Liver (tissue), 10 donors: ENCODE measurements around the gene HOXB13. TPM values are rescaled to one million over a fixed set of nuclear protein-coding genes. Genes with fewer than 3 reads are reported as not detected.

Source experiments
- DNase-seq: peaks from one replicate; pipeline ENCODE4 v3.0.0-alpha.2; 2017; ENCODE audit warnings: low spot score
- H3K27ac ChIP-seq, 2 donors: one replicate each; pipeline ENCODE4 v1.7.0; 2013; ENCODE audit warnings: inconsistent platforms in 2 of 2, low read length in 2 of 2, control low read depth in 1 of 2, low read depth in 1 of 2, mild to moderate bottlenecking in 1 of 2
- H3K27me3 ChIP-seq, 4 donors: one replicate each; pipeline versions ENCODE4 v1.6.1 to v1.7.0; 2013; ENCODE audit warnings: low read length in 3 of 4, inconsistent platforms in 1 of 4, mild to moderate bottlenecking in 1 of 4, moderate library complexity in 1 of 4; ENCODE audit not compliant: control insufficient read depth in 4 of 4, insufficient read depth in 4 of 4
- H3K36me3 ChIP-seq, 4 donors: one replicate each; pipeline versions ENCODE4 v1.6.1 to v1.7.0; 2013; ENCODE audit warnings: low read length in 3 of 4, mild to moderate bottlenecking in 3 of 4, low read depth in 1 of 4, moderate library complexity in 1 of 4; ENCODE audit not compliant: control insufficient read depth in 4 of 4, insufficient read depth in 3 of 4
- H3K4me1 ChIP-seq, 4 donors: one replicate each; pipeline versions ENCODE4 v1.6.1 to v1.7.0; 2013; ENCODE audit warnings: low read length in 3 of 4, mild to moderate bottlenecking in 3 of 4, moderate library complexity in 1 of 4; ENCODE audit not compliant: control insufficient read depth in 4 of 4, insufficient read depth in 4 of 4
- H3K4me3 ChIP-seq, 3 donors: one replicate each; pipeline versions ENCODE4 v1.6.1 to v1.7.0; 2013; ENCODE audit warnings: low read length in 3 of 3, control low read depth in 1 of 3, low read depth in 1 of 3, mild to moderate bottlenecking in 1 of 3
- H3K9ac ChIP-seq, 2 donors: one replicate each; pipeline ENCODE4 v1.7.0; 2013; ENCODE audit warnings: low read length in 2 of 2, mild to moderate bottlenecking in 2 of 2, moderate library complexity in 2 of 2, control low read depth in 1 of 2, low read depth in 1 of 2
- H3K9me3 ChIP-seq, 4 donors: one replicate each; pipeline versions ENCODE4 v1.6.1 to v1.7.0; 2013; ENCODE audit warnings: low read length in 3 of 4; ENCODE audit not compliant: control insufficient read depth in 4 of 4
- EGR1 ChIP-seq, 2 donors: IDR thresholded peaks; 2 replicates each; pipeline ENCODE4 v1.6.1; 2016 to 2018; ENCODE audit warnings: antibody characterized with exemption in 2 of 2, low read depth in 2 of 2
- FOXA1 ChIP-seq: IDR thresholded peaks from 2 replicates; pipeline ENCODE4 v1.6.1; 2016; ENCODE audit warnings: antibody characterized with exemption
- FOXA2 ChIP-seq: IDR thresholded peaks from 2 replicates; pipeline ENCODE4 v1.6.1; 2016; ENCODE audit warnings: antibody characterized with exemption
- GABPA ChIP-seq, 2 donors: IDR thresholded peaks in 1 of 2; conservative IDR thresholded peaks in 1 of 2; 2 replicates each; pipeline ENCODE4 v1.6.1; 2016; ENCODE audit warnings: antibody characterized with exemption in 2 of 2, mild to moderate bottlenecking in 1 of 2, moderate library complexity in 1 of 2
- HNF4A ChIP-seq, 2 donors: conservative IDR thresholded peaks; 2 replicates each; pipeline ENCODE4 v1.6.1; 2016; ENCODE audit warnings: antibody characterized with exemption in 2 of 2, mild to moderate bottlenecking in 2 of 2
- HNF4G ChIP-seq: IDR thresholded peaks from 2 replicates; pipeline ENCODE4 v1.6.1; 2016; ENCODE audit warnings: antibody characterized with exemption
- JUND ChIP-seq, 2 donors: IDR thresholded peaks; 2 replicates each; pipeline ENCODE4 v1.6.1; 2016; ENCODE audit warnings: antibody characterized with exemption in 2 of 2
- NR2F2 ChIP-seq: IDR thresholded peaks from 2 replicates; pipeline ENCODE4 v1.6.1; 2016; ENCODE audit warnings: antibody characterized with exemption
- RAD21 ChIP-seq, 2 donors: IDR thresholded peaks; 2 replicates each; pipeline ENCODE4 v1.6.1; 2016; ENCODE audit warnings: antibody characterized with exemption in 2 of 2, mild to moderate bottlenecking in 2 of 2
- RXRA ChIP-seq, 2 donors: IDR thresholded peaks; 2 replicates each; pipeline ENCODE4 v1.6.1; 2017 to 2018; ENCODE audit warnings: antibody characterized with exemption in 2 of 2, mild to moderate bottlenecking in 1 of 2
- SP1 ChIP-seq: IDR thresholded peaks from 2 replicates; pipeline ENCODE4 v1.6.1; 2018; ENCODE audit warnings: antibody characterized with exemption, mild to moderate bottlenecking
- TAF1 ChIP-seq: conservative IDR thresholded peaks from 2 replicates; pipeline ENCODE4 v1.6.1; 2016; ENCODE audit warnings: antibody characterized with exemption, mild to moderate bottlenecking
- YY1 ChIP-seq: IDR thresholded peaks from 2 replicates; pipeline ENCODE4 v1.6.1; 2016; ENCODE audit warnings: antibody characterized with exemption, mild to moderate bottlenecking
- WGBS: extraction: QIAGEN DNeasy Blood & Tissue Kit; methylation state at CpG from one replicate; pipeline ENCODE4 v1.1.7; 2013; 5-methylcytosine and 5-hydroxymethylcytosine counted together
- polyA plus RNA-seq, 2 donors: library from polyadenylated mRNA; stranded (reverse) in 1 of 2; unstranded in 1 of 2; fragments of 200-250 nt in 1 of 2; fragments of >200 nt in 1 of 2; fragmentation: Nextera tagmentation in 1 of 2; extraction: Ambion mirVana in 1 of 2; gene quantifications; one replicate each; pipeline versions ENCODE4 v1.2.1 to v1.2.3, GENCODE V29; 2013 to 2015
- small RNA-seq: library from RNA; depleted of rRNA; stranded (forward); fragments of <200 nt; gene quantifications from one replicate; pipeline ENCODE3, GENCODE V24; 2014
- total RNA-seq, 2 donors: library from RNA; depleted of rRNA; stranded (reverse); fragments of >200 nt; gene quantifications; one replicate each; pipeline ENCODE4 v1.2.3, GENCODE V29; 2014
- TF ChIP-seq, protein P1 (sequence below): fragments of 150-350 bp; IDR thresholded peaks from 2 replicates; pipeline ENCODE4 v1.5.1; 2017; ENCODE audit warnings: improper control_type of control experiment, low read depth, low read length; ENCODE audit not compliant: missing input control
- TF ChIP-seq, protein P2 (sequence below): IDR thresholded peaks from 2 replicates; pipeline ENCODE4 v1.6.1; 2016; ENCODE audit warnings: antibody characterized with exemption
- TF ChIP-seq, protein P3 (sequence below): IDR thresholded peaks from 2 replicates; pipeline ENCODE4 v1.6.1; 2016; ENCODE audit warnings: antibody characterized with exemption
- TF ChIP-seq, protein P4 (sequence below): IDR thresholded peaks from 2 replicates; pipeline ENCODE4 v1.6.1; 2016; ENCODE audit warnings: antibody characterized with exemption, mild to moderate bottlenecking
- TF ChIP-seq, protein P5 (sequence below): IDR thresholded peaks from 2 replicates; pipeline ENCODE4 v1.6.1; 2016; ENCODE audit warnings: antibody characterized with exemption
- donor health status: healthy.
- donor health status: healthy.
- donor health status: healthy.
- donor health status: healthy.
- donor health status: healthy.

HOXB13 gene
- total and polyA plus RNA-seq, 4 donors, result not detected

DNA sequence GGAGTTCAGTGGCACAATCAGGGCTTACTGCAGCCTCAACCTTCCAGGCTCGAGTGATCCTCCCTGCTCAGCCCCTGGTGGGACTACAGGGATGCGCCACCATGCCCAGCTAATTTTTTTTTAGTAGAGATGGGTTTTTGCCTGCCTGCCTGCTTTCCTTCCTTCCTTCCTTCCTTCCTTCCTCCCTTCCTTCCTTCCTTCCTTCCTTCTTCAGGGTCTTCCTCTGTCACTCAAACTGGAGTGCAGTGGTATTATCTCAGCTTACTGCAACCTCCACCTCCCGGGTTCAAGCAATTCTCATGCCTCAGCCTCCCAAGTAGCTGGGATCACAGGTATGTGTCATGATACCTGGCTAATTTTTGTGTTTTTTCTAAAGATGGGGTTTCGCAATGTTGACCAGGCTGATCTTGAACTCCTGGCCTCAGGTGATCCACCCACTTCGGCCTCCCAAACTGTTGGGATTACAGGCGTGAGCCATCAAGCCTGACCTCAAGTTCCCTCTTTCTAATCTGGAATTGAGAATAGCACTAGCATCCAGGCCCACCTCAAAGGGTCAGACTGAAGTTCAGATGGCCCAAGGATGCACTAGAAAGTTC, 51.5 kb downstream of the HOXB13 start:
- H3K9ac ChIP-seq, result no peak overlapping the region
- H3K27ac ChIP-seq, result no peak overlapping the region
- no peak for DNase-seq
- TF ChIP-seq RXRA (IDR thresholded peaks at IDR 0.05) (no peak), RAD21 (IDR thresholded peaks at IDR 0.05) (no peak), FOXA1 (no peak), FOXA2 (no peak), JUND (IDR thresholded peaks at IDR 0.05) (no peak), NR2F2 (no peak), TAF1 (no peak), HNF4G (no peak), YY1 (no peak), EGR1 (IDR thresholded peaks at IDR 0.05; ENCODE audit: low read depth in 2 of 2) (no peak), GABPA (IDR thresholded peaks at IDR 0.05 in 1 of 2, conservative IDR thresholded peaks at IDR 0.05 in 1 of 2) (no peak), SP1 (no peak), HNF4A (conservative IDR thresholded peaks at IDR 0.05) (no peak)
- TF ChIP-seq, protein P1, sequence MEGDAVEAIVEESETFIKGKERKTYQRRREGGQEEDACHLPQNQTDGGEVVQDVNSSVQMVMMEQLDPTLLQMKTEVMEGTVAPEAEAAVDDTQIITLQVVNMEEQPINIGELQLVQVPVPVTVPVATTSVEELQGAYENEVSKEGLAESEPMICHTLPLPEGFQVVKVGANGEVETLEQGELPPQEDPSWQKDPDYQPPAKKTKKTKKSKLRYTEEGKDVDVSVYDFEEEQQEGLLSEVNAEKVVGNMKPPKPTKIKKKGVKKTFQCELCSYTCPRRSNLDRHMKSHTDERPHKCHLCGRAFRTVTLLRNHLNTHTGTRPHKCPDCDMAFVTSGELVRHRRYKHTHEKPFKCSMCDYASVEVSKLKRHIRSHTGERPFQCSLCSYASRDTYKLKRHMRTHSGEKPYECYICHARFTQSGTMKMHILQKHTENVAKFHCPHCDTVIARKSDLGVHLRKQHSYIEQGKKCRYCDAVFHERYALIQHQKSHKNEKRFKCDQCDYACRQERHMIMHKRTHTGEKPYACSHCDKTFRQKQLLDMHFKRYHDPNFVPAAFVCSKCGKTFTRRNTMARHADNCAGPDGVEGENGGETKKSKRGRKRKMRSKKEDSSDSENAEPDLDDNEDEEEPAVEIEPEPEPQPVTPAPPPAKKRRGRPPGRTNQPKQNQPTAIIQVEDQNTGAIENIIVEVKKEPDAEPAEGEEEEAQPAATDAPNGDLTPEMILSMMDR, result no peak
- TF ChIP-seq, protein P2, sequence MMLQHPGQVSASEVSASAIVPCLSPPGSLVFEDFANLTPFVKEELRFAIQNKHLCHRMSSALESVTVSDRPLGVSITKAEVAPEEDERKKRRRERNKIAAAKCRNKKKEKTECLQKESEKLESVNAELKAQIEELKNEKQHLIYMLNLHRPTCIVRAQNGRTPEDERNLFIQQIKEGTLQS, result no peak
- TF ChIP-seq, protein P3, sequence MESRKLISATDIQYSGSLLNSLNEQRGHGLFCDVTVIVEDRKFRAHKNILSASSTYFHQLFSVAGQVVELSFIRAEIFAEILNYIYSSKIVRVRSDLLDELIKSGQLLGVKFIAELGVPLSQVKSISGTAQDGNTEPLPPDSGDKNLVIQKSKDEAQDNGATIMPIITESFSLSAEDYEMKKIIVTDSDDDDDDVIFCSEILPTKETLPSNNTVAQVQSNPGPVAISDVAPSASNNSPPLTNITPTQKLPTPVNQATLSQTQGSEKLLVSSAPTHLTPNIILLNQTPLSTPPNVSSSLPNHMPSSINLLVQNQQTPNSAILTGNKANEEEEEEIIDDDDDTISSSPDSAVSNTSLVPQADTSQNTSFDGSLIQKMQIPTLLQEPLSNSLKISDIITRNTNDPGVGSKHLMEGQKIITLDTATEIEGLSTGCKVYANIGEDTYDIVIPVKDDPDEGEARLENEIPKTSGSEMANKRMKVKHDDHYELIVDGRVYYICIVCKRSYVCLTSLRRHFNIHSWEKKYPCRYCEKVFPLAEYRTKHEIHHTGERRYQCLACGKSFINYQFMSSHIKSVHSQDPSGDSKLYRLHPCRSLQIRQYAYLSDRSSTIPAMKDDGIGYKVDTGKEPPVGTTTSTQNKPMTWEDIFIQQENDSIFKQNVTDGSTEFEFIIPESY, result no peak
- TF ChIP-seq, protein P4, sequence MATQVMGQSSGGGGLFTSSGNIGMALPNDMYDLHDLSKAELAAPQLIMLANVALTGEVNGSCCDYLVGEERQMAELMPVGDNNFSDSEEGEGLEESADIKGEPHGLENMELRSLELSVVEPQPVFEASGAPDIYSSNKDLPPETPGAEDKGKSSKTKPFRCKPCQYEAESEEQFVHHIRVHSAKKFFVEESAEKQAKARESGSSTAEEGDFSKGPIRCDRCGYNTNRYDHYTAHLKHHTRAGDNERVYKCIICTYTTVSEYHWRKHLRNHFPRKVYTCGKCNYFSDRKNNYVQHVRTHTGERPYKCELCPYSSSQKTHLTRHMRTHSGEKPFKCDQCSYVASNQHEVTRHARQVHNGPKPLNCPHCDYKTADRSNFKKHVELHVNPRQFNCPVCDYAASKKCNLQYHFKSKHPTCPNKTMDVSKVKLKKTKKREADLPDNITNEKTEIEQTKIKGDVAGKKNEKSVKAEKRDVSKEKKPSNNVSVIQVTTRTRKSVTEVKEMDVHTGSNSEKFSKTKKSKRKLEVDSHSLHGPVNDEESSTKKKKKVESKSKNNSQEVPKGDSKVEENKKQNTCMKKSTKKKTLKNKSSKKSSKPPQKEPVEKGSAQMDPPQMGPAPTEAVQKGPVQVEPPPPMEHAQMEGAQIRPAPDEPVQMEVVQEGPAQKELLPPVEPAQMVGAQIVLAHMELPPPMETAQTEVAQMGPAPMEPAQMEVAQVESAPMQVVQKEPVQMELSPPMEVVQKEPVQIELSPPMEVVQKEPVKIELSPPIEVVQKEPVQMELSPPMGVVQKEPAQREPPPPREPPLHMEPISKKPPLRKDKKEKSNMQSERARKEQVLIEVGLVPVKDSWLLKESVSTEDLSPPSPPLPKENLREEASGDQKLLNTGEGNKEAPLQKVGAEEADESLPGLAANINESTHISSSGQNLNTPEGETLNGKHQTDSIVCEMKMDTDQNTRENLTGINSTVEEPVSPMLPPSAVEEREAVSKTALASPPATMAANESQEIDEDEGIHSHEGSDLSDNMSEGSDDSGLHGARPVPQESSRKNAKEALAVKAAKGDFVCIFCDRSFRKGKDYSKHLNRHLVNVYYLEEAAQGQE, result no peak
- TF ChIP-seq, protein P5, sequence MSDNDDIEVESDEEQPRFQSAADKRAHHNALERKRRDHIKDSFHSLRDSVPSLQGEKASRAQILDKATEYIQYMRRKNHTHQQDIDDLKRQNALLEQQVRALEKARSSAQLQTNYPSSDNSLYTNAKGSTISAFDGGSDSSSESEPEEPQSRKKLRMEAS, result no peak
- WGBS, result 59% methylated on average over 6 of the region's 6 CpGs
- no peak overlapping the region for H3K4me3 ChIP-seq
- H3K9me3 ChIP-seq, result no peaks in the 10 kb centered on the region
- no peaks in the 10 kb centered on the region for H3K36me3 ChIP-seq
- peaks cover 0 to 1% (median 0%) of the 10 kb centered on the region in 4 donors for H3K4me1 ChIP-seq
- H3K27me3 ChIP-seq, result peaks cover 0 to 8% (median 2%) of the 10 kb centered on the region in 4 donors

Small RNA genes within 50 kb of the gene (small RNA-seq; reads per million reads assigned to genes)
- gene AC091179.2 (not detected), gene COX6B1P2 (not detected), gene MIR3185 (not detected), gene RF02132 (not detected), gene RF02133 (not detected), gene RN7SL125P (not detected)

Other genes with a start within 250 kb of the HOXB13 start
- not detected for gene HOXB1, start 197.7 kb downstream of the HOXB13 start, total RNA-seq
- not detected for gene HOXB1, start 197.7 kb downstream of the HOXB13 start, polyA plus RNA-seq
- 1 to 10 TPM in 1 of 2 donors, under 1 TPM in 1; 0.67 to 2.3 TPM for gene HOXB2, start 183.6 kb downstream of the HOXB13 start, total RNA-seq
- gene HOXB2, start 183.6 kb downstream of the HOXB13 start, polyA plus RNA-seq, result 1 to 10 TPM; 1.3 to 2.5 TPM
- under 1 TPM; 0.65 to 0.75 TPM for gene HOXB4, start 150.4 kb downstream of the HOXB13 start, total RNA-seq
- gene HOXB4, start 150.4 kb downstream of the HOXB13 start, polyA plus RNA-seq, result under 1 TPM; 0.19 to 0.35 TPM
- gene HOXB3, start 138.5 kb downstream of the HOXB13 start, total RNA-seq, result 1 to 10 TPM in 1 of 2 donors, under 1 TPM in 1; 0.75 to 2.2 TPM
- 1 to 10 TPM; 1.0 to 1.3 TPM for gene HOXB3, start 138.5 kb downstream of the HOXB13 start, polyA plus RNA-seq
- gene HOXB5, start 135.0 kb downstream of the HOXB13 start, total RNA-seq, result under 1 TPM in 1 of 2 donors, not detected in 1; 0.08 TPM
- gene HOXB5, start 135.0 kb downstream of the HOXB13 start, polyA plus RNA-seq, result under 1 TPM; 0.36 to 0.38 TPM
- gene HOXB6, start 123.8 kb downstream of the HOXB13 start, total RNA-seq, result under 1 TPM; 0.17 to 0.33 TPM
- 1 to 10 TPM in 1 of 2 donors, under 1 TPM in 1; 0.58 to 1.1 TPM for gene HOXB6, start 123.8 kb downstream of the HOXB13 start, polyA plus RNA-seq
- gene HOXB7, start 117.7 kb downstream of the HOXB13 start, total RNA-seq, result under 1 TPM; 0.08 to 0.28 TPM
- under 1 TPM; 0.26 to 0.31 TPM for gene HOXB7, start 117.7 kb downstream of the HOXB13 start, polyA plus RNA-seq
- gene HOXB8, start 113.5 kb downstream of the HOXB13 start, total RNA-seq, result not detected
- gene HOXB8, start 113.5 kb downstream of the HOXB13 start, polyA plus RNA-seq, result not detected
- not detected for gene HOXB9, start 102.4 kb downstream of the HOXB13 start, total RNA-seq
- gene HOXB9, start 102.4 kb downstream of the HOXB13 start, polyA plus RNA-seq, result not detected
- gene PRAC1, start 6.2 kb downstream of the HOXB13 start, total RNA-seq, result not detected
- not detected for gene PRAC1, start 6.2 kb downstream of the HOXB13 start, polyA plus RNA-seq
- not detected for gene PRAC2, start 5.6 kb downstream of the HOXB13 start, total RNA-seq
- not detected for gene PRAC2, start 5.6 kb downstream of the HOXB13 start, polyA plus RNA-seq
- under 1 TPM in 1 of 2 donors, not detected in 1; 0.08 TPM for gene TTLL6, start 88.5 kb upstream of the HOXB13 start, total RNA-seq
- under 1 TPM in 1 of 2 donors, not detected in 1; 0.02 TPM for gene TTLL6, start 88.5 kb upstream of the HOXB13 start, polyA plus RNA-seq
- 10 to 100 TPM; 23.0 to 64.9 TPM for gene CALCOCO2, start 102.3 kb upstream of the HOXB13 start, total RNA-seq
- 10 to 100 TPM; 38.9 to 49.1 TPM for gene CALCOCO2, start 102.3 kb upstream of the HOXB13 start, polyA plus RNA-seq
- 10 to 100 TPM; 44.7 to 86.8 TPM for gene ATP5MC1, start 164.0 kb upstream of the HOXB13 start, total RNA-seq
- gene ATP5MC1, start 164.0 kb upstream of the HOXB13 start, polyA plus RNA-seq, result 100 to 1,000 TPM; 191 to 275 TPM
- 10 to 100 TPM; 20.5 to 23.8 TPM for gene UBE2Z, start 179.7 kb upstream of the HOXB13 start, total RNA-seq
- gene UBE2Z, start 179.7 kb upstream of the HOXB13 start, polyA plus RNA-seq, result 10 to 100 TPM; 10.5 to 17.1 TPM
- gene SNF8, start 216.1 kb upstream of the HOXB13 start, total RNA-seq, result 10 to 100 TPM; 40.5 to 54.7 TPM
- gene SNF8, start 216.1 kb upstream of the HOXB13 start, polyA plus RNA-seq, result 10 to 100 TPM; 66.8 to 78.2 TPM
- not detected for gene GIP, start 239.8 kb upstream of the HOXB13 start, total RNA-seq
- gene GIP, start 239.8 kb upstream of the HOXB13 start, polyA plus RNA-seq, result not detected